CD4-positive, alpha-beta T cell treated with Interferon gamma for 1 hour (primary cell): Measurements from ENCODE around the gene GALNT11.
"Not testable (repeated sequence)": the region's sequence is repeated elsewhere in the genome, so short reads cannot be mapped to it uniquely, and the experiment has no call there.

Source experiments
- DNase-seq: peaks from one replicate; pipeline ENCODE4 v3.0.0-alpha.2; 2020

Gene GALNT11

DNA sequence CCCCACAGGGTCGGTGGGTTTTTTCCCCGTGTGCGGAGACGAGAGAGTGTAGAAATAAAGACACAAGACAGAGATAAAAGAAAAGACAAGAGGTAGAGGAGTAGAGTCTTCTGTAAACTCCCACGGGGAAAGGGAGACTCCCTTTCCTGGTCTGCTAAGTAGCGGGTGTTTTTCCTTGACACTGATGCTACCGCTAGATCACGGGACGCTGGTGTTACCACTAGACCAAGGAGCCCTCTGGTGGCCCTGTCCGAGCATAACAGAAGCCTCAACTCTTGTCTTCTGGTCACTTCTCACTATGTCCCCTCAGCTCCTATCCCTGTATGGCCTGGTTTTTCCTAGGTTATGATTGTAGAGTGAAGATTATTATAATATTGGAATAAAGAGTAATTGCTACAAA lies 4.6 kb downstream of the GALNT11 start:
- not testable (repeated sequence) for DNase-seq

DNA sequence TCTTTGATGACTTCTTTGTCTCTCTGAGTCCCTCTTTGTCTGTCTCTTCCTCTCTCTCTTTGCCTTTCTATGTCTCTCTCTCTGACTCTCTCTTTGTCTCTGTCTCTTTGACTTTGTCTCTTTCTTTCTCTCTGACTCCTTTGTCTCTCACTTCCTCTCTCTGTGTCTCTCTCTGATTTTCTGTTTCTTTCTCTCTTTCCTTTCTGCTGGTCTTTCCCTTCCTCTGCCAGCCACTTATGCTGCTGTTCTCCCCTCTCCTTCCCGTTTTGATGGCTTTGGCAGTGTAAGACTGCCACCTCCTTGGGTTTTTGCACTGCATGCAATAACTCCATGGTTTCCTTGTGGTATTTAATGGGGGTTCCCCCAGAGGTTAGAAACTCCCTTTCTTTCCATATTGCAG lies 5.2 kb downstream of the GALNT11 start:
- DNase-seq = not testable (repeated sequence)

DNA sequence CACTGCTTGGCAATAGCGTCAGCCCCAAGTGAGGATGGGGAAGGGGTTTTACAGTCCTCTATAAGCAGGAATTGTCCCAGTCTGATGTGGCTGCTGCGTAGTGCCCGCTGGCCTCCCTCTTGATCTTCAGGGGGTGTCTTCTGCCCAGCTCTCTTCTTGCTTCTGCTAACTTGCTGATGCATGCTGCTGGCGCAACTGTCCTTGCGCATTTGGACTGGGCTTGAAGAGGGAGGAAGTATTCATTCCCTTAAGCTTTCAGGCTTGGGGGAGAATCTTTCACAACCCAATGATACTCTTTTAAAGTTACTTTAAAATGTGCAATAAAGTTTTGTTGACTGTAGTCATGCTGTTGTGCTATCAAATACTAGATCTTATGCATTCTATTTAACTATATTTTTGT lies 10.3 kb downstream of the GALNT11 start:
- DNase-seq = no peak

DNA sequence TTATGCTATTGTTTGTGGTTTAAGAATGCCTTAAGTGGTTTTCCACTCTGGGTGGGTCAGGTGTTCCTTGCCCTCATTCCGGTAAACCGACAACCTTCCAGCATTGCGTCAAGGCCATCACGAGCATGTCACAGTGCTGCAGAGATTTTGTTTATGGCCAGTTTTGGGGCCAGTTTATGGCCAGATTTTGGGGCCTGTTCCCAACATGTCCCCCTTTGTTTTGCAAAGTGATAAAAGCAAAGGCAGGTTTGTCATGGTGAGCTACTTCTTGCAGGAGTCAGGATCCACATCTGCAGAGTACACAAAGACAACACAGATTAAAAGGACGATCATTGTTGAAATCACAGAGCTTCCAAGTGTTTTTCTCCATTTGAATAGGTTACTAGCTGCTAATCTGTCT lies 12.9 kb downstream of the GALNT11 start:
- DNase-seq = not testable (repeated sequence)

DNA sequence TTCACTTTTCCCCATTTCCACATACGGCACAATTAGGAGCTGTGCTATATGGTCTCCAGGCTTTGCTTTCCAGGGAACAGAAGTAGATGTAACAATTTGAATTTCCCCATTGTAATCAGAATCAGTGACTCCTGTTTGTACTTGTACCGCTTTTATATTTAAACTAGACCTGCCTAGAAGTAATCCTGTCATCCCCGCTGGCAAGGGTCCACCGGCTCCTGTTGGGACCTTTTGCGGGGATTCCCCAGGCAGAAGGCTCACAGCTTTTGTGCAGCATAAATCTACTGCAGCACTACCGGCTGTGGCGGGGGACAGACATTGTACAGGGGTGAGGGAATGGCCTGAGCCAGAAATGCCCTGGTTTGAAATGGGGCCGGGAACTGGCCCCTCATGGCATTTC lies 17.6 kb downstream of the GALNT11 start:
- not testable (repeated sequence) for DNase-seq

DNA sequence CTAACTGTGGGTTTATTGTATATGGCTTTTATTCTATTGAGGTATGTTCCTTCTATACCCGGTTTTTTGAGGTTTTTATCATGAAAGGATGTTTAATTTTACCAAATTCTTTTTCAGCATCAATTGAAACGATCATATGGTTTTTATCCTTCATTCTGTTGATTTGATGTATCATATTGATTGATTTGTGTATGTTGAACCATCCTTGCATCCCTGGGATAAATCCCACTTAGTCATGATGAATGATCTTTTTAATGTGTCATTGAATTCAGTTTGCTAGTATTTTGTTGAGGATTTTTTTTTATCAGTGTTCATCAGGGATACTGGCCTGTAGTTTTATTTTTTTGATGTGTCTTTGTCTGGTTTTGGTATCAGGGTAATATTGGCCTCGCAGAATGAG lies 19.4 kb downstream of the GALNT11 start:
- not testable (repeated sequence) for DNase-seq

DNA sequence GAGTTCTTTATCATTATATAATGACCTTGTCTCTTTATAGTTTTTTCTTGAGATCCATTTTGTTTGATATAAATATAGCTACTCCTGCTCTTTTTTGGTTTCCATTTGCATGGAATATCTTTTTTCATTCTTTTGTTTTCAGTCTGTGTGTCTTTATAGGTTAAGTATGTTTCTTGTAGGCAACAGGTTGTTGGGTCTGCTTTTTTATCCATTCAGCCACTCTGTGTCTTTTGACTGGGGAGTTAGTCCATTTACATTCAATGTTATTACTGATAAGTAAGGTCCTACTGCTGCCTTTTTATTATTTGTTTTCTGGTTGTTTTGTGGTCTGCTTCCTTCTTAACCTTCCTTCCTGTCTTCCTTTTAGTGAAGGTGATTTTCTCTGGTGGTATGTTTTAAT lies 21.1 kb downstream of the GALNT11 start:
- DNase-seq = no peak

DNA sequence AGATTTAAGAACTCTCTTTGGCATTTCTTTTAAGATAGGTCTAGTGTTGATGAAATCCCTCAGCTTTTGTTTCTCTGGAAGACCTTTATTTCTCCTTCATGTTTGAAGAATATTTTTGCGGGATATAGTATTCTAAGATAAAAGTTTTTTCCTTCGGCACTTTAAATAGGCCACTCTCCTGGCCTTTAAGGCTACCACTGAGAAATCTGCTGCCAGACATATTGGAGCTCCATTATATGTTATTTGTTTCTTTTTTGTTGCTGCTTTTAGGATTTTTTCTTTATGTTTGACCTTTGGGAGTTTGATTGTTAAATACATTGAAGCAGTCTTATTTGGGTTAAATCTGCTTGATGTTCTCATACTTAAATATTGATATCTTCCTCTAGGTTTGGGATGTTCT lies 22.6 kb downstream of the GALNT11 start:
- DNase-seq = no peak

DNA sequence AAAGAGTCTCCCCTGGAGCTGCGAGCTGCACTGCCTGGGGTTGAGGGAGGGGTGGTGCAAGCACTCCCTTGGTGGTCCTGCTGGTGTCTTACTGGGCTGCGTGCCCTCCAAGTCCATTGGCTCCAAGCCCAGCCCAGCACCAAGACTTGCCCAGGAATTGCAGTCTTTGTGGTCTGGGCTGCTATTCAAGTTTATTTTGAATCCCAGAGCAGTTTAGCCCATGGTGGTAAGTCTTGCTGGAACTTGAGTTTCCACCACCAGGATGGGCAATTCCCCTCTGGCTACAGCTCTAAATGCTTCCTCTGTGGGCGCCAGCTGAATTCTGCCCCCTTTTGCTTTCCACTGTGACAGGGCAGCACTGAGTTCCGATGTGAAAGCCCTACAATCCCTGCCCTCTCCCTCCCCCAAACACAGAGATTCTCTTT lies 25.1 kb downstream of the GALNT11 start:
- no peak for DNase-seq

DNA sequence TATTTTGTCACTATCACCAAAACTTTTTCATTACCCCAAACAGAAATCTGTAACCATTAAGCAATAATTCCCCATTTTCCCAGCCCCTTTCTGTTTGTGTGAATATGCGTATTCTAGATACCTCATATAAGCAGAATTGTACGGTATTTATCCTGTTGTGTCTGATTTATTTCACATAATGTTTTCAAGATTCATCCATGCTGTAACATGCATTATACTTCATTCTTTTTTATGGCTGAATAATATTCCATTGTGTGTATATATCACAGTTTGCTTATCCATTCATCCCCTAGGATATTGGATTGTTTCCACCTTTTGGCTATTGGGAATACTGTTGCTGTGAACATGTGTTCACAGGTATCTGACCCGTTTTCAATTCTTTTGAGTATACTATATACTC lies 26.5 kb downstream of the GALNT11 start:
- no peak for DNase-seq

DNA sequence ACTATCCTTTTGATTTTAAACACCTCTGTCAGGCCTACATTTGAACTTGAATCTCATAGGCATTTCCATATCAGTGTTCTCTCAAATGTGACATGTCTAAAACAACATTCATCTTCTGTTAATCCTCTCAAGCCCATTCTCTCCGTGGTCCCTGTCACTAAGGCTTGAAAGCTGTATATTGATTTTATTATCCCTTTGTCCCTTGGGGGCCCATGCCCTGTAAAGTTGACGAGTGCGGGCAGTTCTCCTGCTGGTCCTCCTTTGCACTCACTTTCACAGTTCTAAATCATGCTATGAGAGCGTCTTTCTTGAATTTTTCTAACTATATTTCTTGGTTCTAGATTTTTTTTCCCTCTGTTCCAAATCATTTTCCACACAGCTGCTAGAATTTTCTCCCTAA lies 27.3 kb downstream of the GALNT11 start:
- DNase-seq = no peak

DNA sequence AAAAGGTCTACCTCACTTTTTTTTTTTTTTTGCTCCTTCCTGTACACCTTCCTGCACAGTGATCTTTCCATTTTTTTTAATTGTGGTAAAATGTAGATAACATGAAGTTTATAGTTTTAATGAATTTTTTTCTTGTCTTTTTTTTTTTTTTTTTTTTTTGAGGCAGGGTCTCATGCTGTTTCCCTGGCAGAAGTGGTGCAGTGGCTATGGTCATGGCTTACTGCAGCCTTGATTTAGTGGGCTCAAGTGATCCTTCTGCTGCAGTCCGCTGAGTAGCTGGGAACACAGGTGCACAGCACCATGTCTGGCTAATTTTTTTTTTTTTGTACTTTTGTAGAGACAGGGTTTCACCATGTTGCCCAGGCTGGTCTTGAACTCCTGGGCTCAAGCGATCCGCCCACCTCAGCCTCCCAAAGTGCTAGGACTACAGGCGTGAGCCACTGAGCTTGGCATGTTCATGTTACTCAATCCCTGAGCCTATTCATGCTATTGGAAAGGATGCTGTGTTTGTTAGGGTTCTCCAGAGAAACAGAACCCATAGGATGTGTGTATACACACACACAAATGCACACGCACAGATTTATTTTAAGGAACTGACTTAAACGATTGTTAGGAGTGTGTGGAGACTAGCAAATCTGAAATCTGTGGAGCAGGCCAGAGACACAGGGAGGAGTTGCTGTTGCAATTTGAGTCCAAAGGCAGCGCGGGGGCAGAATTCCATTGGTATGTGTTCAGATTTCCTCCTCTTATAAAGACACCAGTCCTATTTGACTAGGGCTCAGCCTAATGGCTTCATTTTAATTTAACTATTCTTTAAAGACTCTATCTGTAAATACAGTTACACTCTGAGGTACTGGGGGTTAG lies 29.1 kb downstream of the GALNT11 start:
- DNase-seq = no peak

DNA sequence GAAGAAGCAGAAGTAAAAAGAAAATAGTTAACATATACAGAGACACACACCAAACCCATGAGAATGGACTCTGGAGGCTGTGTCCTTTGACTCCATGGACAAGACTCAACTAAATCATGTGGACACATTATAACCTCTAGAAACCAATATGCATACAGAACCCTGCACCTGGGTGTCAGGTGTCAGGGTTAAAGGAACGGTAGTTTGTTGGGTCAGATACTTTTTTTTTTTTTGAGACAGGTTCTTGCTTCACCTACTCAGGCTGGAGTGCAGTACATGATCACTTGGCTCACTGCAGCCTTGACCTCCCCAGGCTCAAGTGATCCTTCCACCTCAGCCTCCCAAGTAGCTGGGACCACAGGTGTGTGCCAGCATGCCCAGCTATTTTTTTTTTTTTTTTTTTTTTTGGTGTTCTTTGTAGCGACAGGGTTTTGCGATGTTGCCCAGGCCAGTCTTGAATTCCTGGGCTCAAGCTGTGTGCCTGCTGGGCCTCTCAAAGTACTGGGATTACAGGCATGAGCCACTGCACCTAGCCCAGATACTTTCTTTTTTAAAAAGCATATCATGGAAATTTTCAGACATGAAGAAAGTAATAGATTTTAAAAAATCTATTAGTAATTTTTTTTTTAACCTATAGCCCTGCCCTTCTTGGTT lies 31.3 kb downstream of the GALNT11 start:
- DNase-seq = no peak

DNA sequence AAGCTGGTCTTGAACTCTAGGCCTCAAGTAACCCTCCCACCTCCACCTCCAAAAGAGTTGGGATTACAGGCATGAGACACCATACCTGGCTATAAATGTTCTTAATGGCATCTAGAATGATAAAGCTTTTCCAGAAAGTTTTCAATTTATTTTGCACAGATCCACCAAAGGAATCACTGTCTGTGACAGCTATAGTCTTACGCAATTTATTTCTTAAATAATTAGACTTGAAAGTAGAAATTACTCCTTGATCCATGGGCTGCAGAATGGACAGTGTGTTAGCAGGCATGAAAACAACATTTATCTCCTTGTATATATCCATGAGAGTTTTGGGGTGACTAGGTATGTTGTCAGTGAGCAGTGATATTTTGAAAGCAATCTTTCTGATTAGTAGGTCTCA lies 33.8 kb downstream of the GALNT11 start:
- no peak for DNase-seq

DNA sequence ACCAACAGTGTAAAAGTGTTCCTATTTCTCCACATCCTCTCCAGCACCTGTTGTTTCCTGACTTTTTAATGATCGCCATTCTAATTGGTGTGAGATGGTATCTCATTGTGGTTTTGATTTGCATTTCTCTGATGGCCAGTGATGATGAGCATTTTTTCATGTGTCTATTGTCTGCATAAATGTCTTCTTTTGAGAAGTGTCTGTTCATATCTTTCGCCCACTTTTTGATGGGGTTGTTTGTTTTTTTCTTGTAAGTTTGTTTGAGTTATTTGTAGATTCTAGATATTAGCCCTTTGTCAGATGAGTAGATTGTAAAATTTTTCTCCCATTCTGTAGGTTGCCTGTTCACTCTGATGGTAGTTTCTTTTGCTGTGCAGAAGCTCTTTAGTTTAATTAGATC lies 35.6 kb downstream of the GALNT11 start:
- DNase-seq = not testable (repeated sequence)

DNA sequence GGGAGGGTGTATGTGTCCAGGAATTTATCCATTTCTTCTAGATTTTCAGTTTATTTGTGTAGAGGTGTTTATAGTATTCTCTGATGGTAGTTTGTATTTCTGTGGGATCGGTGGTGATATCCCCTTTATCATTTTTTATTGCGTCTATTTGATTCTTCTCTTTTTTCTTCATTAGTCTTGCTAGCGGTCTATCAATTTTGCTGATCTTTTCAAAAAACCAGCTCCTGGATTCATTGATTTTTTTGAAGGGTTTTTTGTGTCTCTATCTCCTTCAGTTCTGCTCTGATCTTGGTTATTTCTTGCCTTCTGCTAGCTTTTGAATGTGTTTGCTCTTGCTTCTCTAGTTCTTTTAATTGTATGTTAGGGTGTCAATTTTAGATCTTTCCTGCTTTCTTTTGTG lies 37.7 kb downstream of the GALNT11 start:
- DNase-seq = not testable (repeated sequence)

DNA sequence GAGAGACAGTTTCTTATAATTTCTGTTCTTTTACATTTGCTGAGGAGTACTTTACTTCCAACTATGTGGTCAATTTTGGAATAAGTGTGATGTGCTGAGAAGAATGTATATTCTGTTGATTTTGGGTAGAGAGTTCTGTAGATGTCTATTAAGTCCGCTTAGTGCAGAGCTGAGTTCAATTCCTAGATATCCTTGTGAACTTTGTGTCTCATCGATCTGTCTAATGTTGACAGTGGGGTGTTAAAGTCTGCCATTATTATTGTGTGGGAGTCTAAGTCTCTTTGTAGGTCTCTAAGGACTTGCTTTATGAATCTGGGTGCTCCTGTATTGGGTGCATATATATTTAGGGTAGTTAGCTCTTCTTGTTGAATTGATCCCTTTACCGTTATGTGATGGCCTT lies 38.3 kb downstream of the GALNT11 start:
- DNase-seq = not testable (repeated sequence)

DNA sequence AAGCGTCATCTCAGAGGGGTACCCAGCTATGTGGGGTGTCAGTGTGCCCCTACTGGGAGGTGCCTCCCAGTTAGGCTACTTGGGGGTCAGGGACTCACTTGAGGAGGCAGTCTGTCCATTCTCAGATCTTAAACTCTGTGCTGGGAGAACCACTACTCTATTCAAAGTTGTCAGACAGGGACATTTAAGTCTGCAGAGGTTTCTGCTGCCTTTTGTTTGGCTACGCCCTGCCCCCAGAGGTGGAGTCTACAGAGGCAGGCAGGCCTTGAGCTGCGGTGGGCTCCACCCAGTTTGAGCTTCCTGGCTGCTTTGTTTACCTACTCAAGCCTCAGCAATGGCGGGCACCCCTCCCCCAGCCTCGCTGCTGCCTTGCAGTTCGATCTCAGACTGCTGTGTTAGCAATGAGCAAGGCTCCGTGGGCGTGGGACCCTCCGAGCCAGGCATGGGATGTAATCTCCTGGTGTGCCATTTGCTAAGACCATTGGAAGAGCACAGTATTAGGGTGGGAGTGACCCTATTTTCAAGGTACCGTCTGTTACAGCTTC lies 40.4 kb downstream of the GALNT11 start:
- DNase-seq = not testable (repeated sequence)

DNA sequence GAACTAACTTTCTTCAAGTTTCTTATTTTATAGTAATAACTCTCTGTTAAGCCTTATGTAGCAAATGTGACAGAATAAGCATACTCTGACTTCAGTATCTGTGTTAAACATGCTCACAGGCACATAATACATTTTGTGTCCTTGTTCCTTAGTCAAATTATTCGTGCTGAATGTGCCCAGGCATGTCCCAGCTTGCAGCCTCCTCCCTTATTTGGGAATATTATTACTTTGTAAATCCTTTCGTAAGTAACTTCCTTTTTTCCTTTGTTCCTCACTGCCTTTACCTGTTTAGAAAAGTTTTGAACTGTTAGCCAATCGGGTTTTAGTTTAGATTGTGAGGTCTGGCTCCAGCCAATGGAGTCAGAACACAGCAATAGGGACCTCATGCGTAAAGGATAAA lies 46.9 kb downstream of the GALNT11 start:
- DNase-seq = no peak

DNA sequence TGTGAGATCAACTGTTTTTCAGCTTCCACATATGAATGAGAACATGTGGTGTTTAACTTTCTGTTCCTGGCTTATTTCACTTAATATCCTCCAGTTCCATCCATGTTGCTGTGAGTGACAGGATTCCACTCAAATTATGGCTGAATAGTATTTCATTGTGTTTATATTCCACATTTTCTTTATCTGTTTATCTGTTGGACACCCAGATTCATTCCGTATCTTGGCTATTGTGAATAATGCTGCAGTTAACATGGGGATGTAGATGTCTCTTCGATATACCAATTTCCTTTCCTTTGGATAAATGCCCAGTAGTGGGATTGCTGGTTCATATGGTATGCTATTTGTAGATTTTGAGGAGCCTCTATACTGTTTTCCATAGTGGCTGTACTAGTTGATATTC lies 47.9 kb downstream of the GALNT11 start:
- no peak for DNase-seq

DNA sequence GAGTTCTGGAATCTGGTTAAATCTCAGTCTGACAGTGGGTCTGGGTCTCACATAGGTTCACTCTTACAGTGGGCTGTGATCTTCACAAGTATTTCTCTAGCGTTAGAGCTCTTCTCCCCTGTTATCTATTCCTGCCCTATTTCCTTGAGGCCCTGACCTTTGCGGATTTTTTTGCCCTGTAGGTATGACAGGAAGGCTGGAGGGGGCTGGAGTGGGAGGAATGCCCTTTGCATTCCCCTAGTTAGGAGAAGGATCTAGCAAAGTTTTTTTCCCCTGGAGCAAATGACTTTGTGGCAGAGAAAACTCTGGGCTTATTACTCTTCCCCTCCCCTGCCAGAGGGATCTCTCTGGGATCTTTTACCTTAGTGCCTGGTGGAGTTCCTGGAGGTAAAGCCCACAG lies 49.2 kb downstream of the GALNT11 start:
- no peak for DNase-seq

DNA sequence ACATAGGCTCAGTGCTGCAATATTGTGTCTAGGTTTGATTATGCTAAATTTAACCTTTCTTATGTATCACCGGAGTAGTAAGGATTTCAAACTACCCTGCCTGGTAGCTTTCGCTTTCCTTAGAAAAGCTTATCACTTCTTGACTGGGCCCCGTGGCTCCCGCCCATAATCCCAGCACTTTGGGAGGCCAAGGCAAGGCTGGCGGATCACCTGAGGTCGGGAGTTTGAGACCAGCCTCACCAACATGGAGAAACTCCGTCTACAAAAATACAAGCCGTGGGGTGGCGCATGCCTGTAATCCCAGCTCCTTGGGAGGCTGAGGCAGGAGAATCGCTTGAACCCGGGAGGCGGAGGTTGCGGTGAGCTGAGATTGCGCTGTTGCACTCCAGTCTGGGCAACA lies 49.9 kb downstream of the GALNT11 start:
- DNase-seq = not testable (repeated sequence)

DNA sequence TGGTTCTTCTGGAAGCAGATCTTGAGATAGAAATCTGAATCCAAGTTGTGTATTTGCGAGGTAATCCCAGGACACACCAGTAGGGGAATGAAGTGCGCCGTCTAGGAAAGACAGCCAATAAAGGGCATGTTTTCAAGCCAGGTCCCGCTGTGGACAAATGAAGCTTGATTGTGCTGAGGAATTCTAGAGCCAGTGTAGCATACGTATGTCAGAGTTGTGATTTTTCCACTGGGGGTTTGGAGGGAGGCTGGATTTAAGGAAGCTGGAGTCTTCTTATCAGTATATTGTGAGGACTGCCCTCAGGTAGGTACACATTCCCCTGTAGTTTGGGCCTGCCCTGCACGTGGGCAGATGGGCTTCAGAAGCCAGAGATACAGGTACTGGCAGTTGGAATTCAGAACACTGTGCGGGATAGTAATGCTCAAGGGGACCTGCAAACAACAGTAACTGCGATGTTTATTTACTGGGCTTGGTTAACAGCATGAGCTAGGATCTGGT lies 50.9 kb downstream of the GALNT11 start:
- DNase-seq = no peak
